Ishikawa (cell line): ENCODE measurements around the gene CCDC50.

ENCODE experiments used
- CEBPB ChIP-seq: IDR thresholded peaks from 2 replicates; pipeline ENCODE4 v1.6.1; 2012
- CREB1 ChIP-seq: IDR thresholded peaks from 2 replicates; pipeline ENCODE4 v1.6.1; 2012; ENCODE audit warnings: low read depth
- NFIC ChIP-seq: IDR thresholded peaks from 2 replicates; pipeline ENCODE4 v1.6.1; 2012
- RAD21 ChIP-seq: IDR thresholded peaks from 2 replicates; pipeline ENCODE4 v1.6.1; 2012; ENCODE audit warnings: low read depth
- REST ChIP-seq: IDR thresholded peaks from 2 replicates; pipeline ENCODE4 v1.6.1; 2012; ENCODE audit warnings: low read depth, mild to moderate bottlenecking
- TAF1 ChIP-seq: IDR thresholded peaks from 2 replicates; pipeline ENCODE4 v1.6.1; 2012; ENCODE audit warnings: low read depth, mild to moderate bottlenecking
- TF ChIP-seq, protein P1 (sequence below): IDR thresholded peaks from 2 replicates; pipeline ENCODE4 v1.6.1; 2012

DNA sequence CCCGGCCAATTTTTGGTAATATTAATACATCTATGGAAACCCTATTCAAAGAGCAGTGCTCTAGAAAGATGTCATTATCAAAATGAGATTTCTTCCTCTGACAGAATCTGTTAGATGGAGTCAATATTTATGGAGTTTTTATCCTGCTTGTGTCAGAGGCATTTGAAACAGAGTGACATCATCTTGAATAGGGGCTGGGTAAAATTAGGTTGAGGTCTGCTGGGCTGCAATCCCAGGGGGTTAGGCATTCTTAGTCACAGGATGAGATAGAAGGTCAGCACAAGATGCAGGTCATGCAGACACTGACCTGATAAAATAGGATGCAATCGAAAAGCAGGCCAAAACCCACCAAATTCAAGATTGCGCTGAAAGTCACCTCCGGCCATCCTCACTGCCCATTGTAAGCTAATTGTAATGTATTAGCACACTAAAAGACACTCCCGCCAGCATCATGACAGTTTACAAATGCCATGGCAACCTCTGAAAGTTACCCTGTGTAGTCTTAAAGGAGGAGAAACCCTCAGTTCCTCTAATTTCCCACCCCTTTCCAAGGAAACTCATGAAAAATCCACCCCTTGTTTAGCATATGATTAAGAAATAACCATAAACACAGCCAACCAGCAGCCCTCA lies 27.3 kb upstream of the CCDC50 start:
- TF ChIP-seq REST (no peak), NFIC (no peak), RAD21 (no peak), CREB1 (no peak), TAF1 (no peak), CEBPB (no peak)
- TF ChIP-seq, protein P1, sequence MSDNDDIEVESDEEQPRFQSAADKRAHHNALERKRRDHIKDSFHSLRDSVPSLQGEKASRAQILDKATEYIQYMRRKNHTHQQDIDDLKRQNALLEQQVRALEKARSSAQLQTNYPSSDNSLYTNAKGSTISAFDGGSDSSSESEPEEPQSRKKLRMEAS: no peak
